ENCODE measurements around the gene MYCBPAP.
A peak's percentile ranks its signal among the peaks of the same experiment; 100 is the strongest.

The MYCBPAP gene

DNA sequence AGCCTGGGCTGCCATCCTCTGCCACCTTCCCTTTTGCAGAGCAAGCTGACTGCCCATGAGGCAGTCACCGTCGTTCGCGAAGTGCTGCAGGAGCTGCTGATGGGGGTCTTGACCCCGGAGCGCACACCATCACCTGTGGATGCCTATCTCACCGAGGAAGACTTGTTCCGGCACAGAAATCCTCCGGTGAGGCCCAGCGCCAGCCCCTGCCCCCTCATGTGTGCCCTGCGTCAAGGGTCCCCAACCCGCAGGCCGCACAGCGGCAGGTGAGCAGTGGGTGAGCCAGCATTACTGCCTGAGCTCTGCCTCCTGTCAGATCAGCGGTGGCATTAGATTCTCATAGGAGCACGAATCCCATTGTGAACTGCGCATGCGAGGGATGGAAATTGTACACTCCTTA lies 16.6 kb downstream of the MYCBPAP start:
- Histone ChIP-seq H3K9ac (ENCODE audit: low read depth, low read length) (no peak overlapping the region), H3K4me1 (ENCODE audit: insufficient read depth, low read length) (no peaks in the 10 kb centered on the region), H3K36me3 (ENCODE audit: insufficient read depth, low read length) (no peaks in the 10 kb centered on the region), H3K9me3 (ENCODE audit: control insufficient read depth, insufficient read depth, low read length) (no peaks in the 10 kb centered on the region)

GRCh38 chr17:50527155-50527762 lies 19.0 kb downstream of the MYCBPAP start:
- Histone ChIP-seq H3K36me3 (ENCODE audit: insufficient read depth, low read length) (no peaks in the 10 kb centered on the region), H3K9ac (ENCODE audit: low read depth, low read length) (no peak overlapping the region)

GRCh38 chr17:50527949-50528474 lies 19.8 kb downstream of the MYCBPAP start:
- Histone ChIP-seq H3K4me1 (ENCODE audit: insufficient read depth, low read length) (peaks cover 6% of the 10 kb centered on the region; the same call in 1 of the 2 replicates), H3K9me3 (ENCODE audit: control insufficient read depth, insufficient read depth, low read length) (no peaks in the 10 kb centered on the region), H3K9ac (ENCODE audit: low read depth, low read length) (no peak overlapping the region), H3K36me3 (ENCODE audit: insufficient read depth, low read length) (no peaks in the 10 kb centered on the region)

More at GRCh38 chr17:50527155-50527762, 19.0 kb downstream of the MYCBPAP start:
- Histone ChIP-seq H3K4me1 (ENCODE audit: insufficient read depth, low read length) (peaks cover 6% of the 10 kb centered on the region; the same call in 1 of the 2 replicates), H3K9me3 (ENCODE audit: control insufficient read depth, insufficient read depth, low read length) (no peaks in the 10 kb centered on the region)

DNA sequence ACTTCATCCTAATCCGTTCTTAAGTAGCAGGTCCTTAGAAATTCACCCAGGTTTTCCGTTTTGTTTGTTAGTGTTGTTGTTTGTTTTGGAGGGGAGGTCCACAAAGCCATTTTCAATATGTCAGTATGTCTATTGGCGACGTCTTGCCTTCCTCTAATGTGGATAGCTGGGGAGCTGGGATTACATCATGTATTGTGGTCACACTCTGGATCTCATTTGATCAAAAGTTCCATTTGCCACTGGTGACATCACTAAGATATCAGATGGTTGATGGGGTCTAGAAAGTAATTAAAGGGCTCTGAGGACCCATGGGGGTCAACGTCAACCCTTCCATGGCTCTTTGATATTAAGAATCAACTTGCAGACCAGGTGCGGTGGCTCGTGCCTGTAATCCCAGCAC lies 21.6 kb downstream of the MYCBPAP start:
- H3K9me3 ChIP-seq (ENCODE audit: control insufficient read depth, insufficient read depth, low read length): no peaks in the 10 kb centered on the region
- H3K36me3 ChIP-seq (ENCODE audit: insufficient read depth, low read length): no peaks in the 10 kb centered on the region
- H3K9ac ChIP-seq (ENCODE audit: low read depth, low read length): no peak overlapping the region
- peaks cover 13% of the 10 kb centered on the region for H3K4me1 ChIP-seq (ENCODE audit: insufficient read depth, low read length)

GRCh38 chr17:50531428-50532025 lies 23.3 kb downstream of the MYCBPAP start:
- Histone ChIP-seq H3K9ac (ENCODE audit: low read depth, low read length) (no peak overlapping the region), H3K4me1 (ENCODE audit: insufficient read depth, low read length) (peaks cover 13% of the 10 kb centered on the region), H3K36me3 (ENCODE audit: insufficient read depth, low read length) (no peaks in the 10 kb centered on the region), H3K9me3 (ENCODE audit: control insufficient read depth, insufficient read depth, low read length) (no peaks in the 10 kb centered on the region)

DNA sequence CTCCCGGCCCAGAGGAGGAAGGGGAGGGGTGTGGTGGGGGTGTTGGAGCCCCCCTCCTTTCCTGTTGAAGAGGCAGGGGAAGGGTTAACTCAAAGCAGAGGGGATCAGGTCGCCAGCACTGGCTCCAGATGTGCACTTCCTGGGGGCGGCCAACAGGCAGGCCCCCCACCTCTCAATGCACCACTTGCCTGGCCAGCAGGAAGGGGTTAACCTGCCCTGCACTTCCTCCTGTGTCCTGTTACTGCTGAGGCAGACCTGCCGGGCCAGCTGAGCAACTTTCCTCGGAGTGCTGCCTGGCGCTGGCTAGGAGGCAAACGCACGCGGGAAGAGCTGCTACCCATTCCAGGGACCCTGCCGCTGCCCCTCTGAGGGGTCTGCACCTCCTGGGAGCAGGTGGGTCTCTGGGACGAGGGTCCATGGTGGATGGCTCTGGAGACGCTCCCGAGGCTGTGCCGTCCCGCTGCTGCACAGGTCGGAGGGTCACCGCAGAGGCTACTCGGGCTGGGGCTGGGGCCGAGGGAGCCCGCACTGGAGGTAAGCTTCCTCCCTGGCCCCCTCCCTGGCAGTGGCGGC lies 24.3 kb downstream of the MYCBPAP start, which contains the start of gene EPN3:
EPN3 (plus strand) TSS at position 284 of the 573 bp plus-strand sequence. CDS start 3,822 bp downstream, outside the sequence.
- peaks cover 13% of the 10 kb centered on the region for H3K4me1 ChIP-seq (ENCODE audit: insufficient read depth, low read length)
- H3K9me3 ChIP-seq (ENCODE audit: control insufficient read depth, insufficient read depth, low read length): no peaks in the 10 kb centered on the region
- H3K36me3 ChIP-seq (ENCODE audit: insufficient read depth, low read length): no peaks in the 10 kb centered on the region
- H3K9ac ChIP-seq (ENCODE audit: low read depth, low read length): peak within 1 kb of the TSS; percentile 46; the same call in 1 of the 2 replicates

DNA sequence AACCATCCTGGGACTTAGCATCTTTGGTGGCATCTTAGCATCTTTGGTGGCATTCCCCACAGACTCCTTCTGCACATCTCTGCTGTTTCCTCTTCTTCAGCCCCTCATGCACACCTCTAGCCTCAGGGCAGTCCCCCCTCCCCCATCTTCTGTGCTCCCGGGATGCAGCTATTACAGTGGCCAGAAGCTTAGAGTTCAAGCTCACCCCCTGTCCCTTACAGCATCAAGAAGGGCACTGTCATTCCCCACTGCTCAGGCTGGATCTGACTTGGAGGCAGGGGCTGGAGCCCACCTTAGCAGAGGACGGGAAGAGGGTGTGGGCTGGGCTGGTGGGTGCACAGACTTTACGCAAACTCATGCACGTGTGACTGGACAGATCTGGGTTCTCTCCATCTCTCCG lies 24.9 kb downstream of the MYCBPAP start:
- no peaks in the 10 kb centered on the region for H3K9me3 ChIP-seq (ENCODE audit: control insufficient read depth, insufficient read depth, low read length)
- peaks cover 13% of the 10 kb centered on the region for H3K4me1 ChIP-seq (ENCODE audit: insufficient read depth, low read length)
- H3K9ac ChIP-seq (ENCODE audit: low read depth, low read length): peak overlapping the region; percentile 46; the same call in 1 of the 2 replicates
- no peaks in the 10 kb centered on the region for H3K36me3 ChIP-seq (ENCODE audit: insufficient read depth, low read length)

DNA sequence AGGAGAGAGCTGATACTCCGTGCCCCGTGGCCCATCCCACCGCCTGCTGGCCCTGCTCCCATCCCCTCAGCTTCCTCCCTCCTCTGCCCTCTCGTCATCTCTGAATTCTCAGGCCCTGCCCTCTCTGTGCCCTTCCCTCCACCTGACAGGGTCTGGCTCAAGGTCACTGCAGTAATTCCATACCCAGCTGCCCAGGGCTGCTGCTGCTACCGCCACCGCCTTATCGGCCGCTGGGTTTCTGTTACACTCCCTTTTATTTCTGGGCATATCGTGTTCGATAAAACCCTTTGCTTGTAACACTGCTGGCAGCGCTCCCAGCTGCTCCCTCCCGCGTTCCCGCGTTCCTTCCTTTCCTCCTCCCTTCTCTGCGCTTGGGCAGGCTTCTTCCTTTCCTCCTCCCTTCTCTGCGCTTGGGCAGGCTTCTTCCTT lies 25.5 kb downstream of the MYCBPAP start:
- H3K9ac ChIP-seq (ENCODE audit: low read depth, low read length): peak overlapping the region; percentile 46; the same call in 1 of the 2 replicates

GRCh38 chr17:50534222-50534978 lies 26.2 kb downstream of the MYCBPAP start:
- Histone ChIP-seq H3K9ac (ENCODE audit: low read depth, low read length) (peak overlapping the region; percentile 46; the same call in 1 of the 2 replicates), H3K4me1 (ENCODE audit: insufficient read depth, low read length) (peaks cover 22% of the 10 kb centered on the region), H3K36me3 (ENCODE audit: insufficient read depth, low read length) (no peaks in the 10 kb centered on the region), H3K9me3 (ENCODE audit: control insufficient read depth, insufficient read depth, low read length) (no peaks in the 10 kb centered on the region)

More for the DNA sequence above, 25.5 kb downstream of the MYCBPAP start:
- no peaks in the 10 kb centered on the region for H3K9me3 ChIP-seq (ENCODE audit: control insufficient read depth, insufficient read depth, low read length)
- no peaks in the 10 kb centered on the region for H3K36me3 ChIP-seq (ENCODE audit: insufficient read depth, low read length)
- peaks cover 15% of the 10 kb centered on the region for H3K4me1 ChIP-seq (ENCODE audit: insufficient read depth, low read length)

DNA sequence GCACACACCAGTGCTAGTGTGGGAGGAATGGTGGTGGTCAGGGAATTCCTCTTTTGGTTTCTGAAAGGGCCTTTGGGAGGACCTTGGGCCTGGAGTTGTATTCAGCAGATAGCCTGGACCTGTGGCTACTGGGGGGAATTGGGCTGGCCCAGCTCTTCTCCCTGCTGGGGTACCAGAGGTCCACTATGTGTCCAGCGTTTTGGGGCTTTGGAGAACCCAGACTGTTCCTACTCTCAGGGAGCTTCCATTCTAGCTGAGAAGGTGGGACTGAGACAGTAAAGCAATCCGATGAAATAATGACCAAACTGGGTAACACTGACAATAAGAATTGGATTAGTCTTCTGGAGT lies 26.7 kb downstream of the MYCBPAP start:
- Histone ChIP-seq H3K9me3 (ENCODE audit: control insufficient read depth, insufficient read depth, low read length) (no peaks in the 10 kb centered on the region), H3K9ac (ENCODE audit: low read depth, low read length) (no peak overlapping the region), H3K36me3 (ENCODE audit: insufficient read depth, low read length) (no peaks in the 10 kb centered on the region), H3K4me1 (ENCODE audit: insufficient read depth, low read length) (peaks cover 27% of the 10 kb centered on the region)

- no peak overlapping the region for H3K9ac ChIP-seq (ENCODE audit: low read depth, low read length)
- peaks cover 32% of the 10 kb centered on the region for H3K4me1 ChIP-seq (ENCODE audit: insufficient read depth, low read length)
- no peaks in the 10 kb centered on the region for H3K9me3 ChIP-seq (ENCODE audit: control insufficient read depth, insufficient read depth, low read length)
- no peaks in the 10 kb centered on the region for H3K36me3 ChIP-seq (ENCODE audit: insufficient read depth, low read length)
Observed at GRCh38 chr17:50535407-50535806, 27.2 kb downstream of the MYCBPAP start.

DNA sequence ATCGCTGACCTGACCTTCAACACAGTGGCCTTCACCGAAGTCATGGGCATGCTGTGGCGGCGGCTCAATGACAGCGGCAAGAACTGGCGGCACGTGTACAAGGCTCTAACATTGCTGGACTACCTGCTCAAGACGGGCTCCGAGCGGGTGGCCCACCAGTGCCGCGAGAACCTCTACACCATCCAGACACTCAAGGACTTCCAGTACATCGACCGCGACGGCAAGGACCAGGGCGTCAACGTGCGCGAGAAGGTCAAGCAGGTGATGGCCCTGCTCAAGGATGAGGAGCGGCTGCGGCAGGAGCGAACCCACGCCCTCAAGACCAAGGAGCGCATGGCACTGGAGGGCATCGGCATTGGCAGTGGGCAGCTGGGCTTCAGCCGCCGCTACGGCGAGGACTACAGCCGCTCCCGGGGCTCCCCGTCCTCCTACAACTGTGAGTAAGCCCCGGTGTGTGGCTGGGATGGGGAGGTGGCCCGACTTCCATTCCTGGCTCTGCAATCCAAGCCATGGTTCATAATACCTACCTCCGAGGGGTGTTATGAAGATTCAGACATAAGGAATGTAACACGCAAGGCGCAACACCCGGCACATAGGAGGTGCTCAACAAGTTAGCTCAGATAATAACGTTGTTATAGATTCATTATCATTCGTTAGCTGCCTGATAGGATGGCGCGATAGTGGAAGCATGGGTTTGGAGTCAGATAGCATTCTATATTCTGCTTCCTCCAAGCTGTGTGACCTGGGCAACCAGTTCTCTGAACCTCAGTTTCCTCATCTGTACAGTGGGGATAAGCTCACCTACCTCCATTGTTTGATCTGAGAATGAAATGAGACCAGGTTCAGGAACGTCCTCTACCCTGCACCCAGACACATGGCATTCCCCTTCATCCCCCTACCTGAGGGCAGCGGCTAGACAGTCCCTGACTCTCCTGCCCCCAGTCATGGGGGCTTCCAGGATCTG lies 28.7 kb downstream of the MYCBPAP start:
- Histone ChIP-seq H3K9me3 (ENCODE audit: control insufficient read depth, insufficient read depth, low read length) (no peaks in the 10 kb centered on the region), H3K9ac (ENCODE audit: low read depth, low read length) (no peak overlapping the region), H3K4me1 (ENCODE audit: insufficient read depth, low read length) (peaks cover 36% of the 10 kb centered on the region), H3K36me3 (ENCODE audit: insufficient read depth, low read length) (no peaks in the 10 kb centered on the region)

GRCh38 chr17:50537721-50538548 lies 29.7 kb downstream of the MYCBPAP start:
- Histone ChIP-seq H3K9me3 (ENCODE audit: control insufficient read depth, insufficient read depth, low read length) (no peaks in the 10 kb centered on the region), H3K9ac (ENCODE audit: low read depth, low read length) (no peak overlapping the region), H3K36me3 (ENCODE audit: insufficient read depth, low read length) (no peaks in the 10 kb centered on the region), H3K4me1 (ENCODE audit: insufficient read depth, low read length) (peaks cover 37% of the 10 kb centered on the region)
